SK-N-SH treated with all-trans-retinoic acid at 6 μM for 48 hours (cell line): ENCODE results near the gene ADGRF1.

Experiments
- ATAC-seq: fragments of 200-7000 bp; cut with Tn5 transposase; 3 replicates; pipeline ENCODE4 v1.9.1; 2020; ENCODE audit warnings: mild to moderate bottlenecking, moderate library complexity
- ARNTL ChIP-seq: fragments of 450-650 bp; formaldehyde crosslinking; IDR thresholded peaks from 2 replicates; pipeline ENCODE4 v1.5.0; 2020; ENCODE audit warnings: low read depth, mild to moderate bottlenecking, moderate library complexity, borderline replicate concordance
- BACH2 ChIP-seq: fragments of 250-450 bp; sonication (Bioruptor Pico); IDR thresholded peaks from 2 replicates; pipeline ENCODE4 v1.9.0; 2021; ENCODE audit warnings: mild to moderate bottlenecking, borderline replicate concordance
- CSDC2 ChIP-seq: fragments of 250-450 bp; sonication (Bioruptor Pico); IDR thresholded peaks from 2 replicates; pipeline ENCODE4 v1.5.0; 2020; ENCODE audit warnings: mild to moderate bottlenecking, moderate library complexity
- CSRNP3 ChIP-seq: fragments of 250-450 bp; sonication (Bioruptor Pico); IDR thresholded peaks from 2 replicates; pipeline ENCODE4 v1.5.1; 2021; ENCODE audit warnings: mild to moderate bottlenecking, moderate library complexity
- ESRRG ChIP-seq: fragments of 250-450 bp; sonication (Bioruptor Pico); IDR thresholded peaks from 2 replicates; pipeline ENCODE4 v1.6.1; 2021; ENCODE audit warnings: mild to moderate bottlenecking
- GLIS3 ChIP-seq: fragments of 250-450 bp; sonication (Bioruptor Pico); IDR thresholded peaks from 2 replicates; pipeline ENCODE4 v1.5.0; 2020; ENCODE audit warnings: mild to moderate bottlenecking, moderate library complexity
- ISL1 ChIP-seq: fragments of 250-450 bp; sonication (Bioruptor Pico); IDR thresholded peaks from 2 replicates; pipeline ENCODE4 v2.1.2; 2022; ENCODE audit warnings: mild to moderate bottlenecking, moderate library complexity
- OSR1 ChIP-seq: fragments of 250-450 bp; sonication (Bioruptor Pico); IDR thresholded peaks from 2 replicates; pipeline ENCODE4 v1.8.0; 2022; ENCODE audit warnings: moderate library complexity, mild to moderate bottlenecking, inconsistent platforms
- PATZ1 ChIP-seq: fragments of 250-450 bp; sonication (Bioruptor Pico); IDR thresholded peaks from 2 replicates; pipeline ENCODE4 v1.8.0; 2020; ENCODE audit warnings: mild to moderate bottlenecking, moderate library complexity, borderline replicate concordance
- PPARA ChIP-seq: fragments of 250-450 bp; sonication (Bioruptor Pico); IDR thresholded peaks from 2 replicates; pipeline ENCODE4 v1.5.0; 2020; ENCODE audit warnings: mild to moderate bottlenecking, borderline replicate concordance
- SNAI2 ChIP-seq: fragments of 250-450 bp; sonication (Bioruptor Pico); IDR thresholded peaks from 2 replicates; pipeline ENCODE4 v1.5.0; 2020; ENCODE audit warnings: mild to moderate bottlenecking, moderate library complexity
- TCF4 ChIP-seq: fragments of 250-450 bp; sonication (Bioruptor Pico); IDR thresholded peaks from 2 replicates; pipeline ENCODE4 v1.8.0; 2021; ENCODE audit warnings: mild to moderate bottlenecking, moderate library complexity, borderline replicate concordance
- TOX ChIP-seq: fragments of 250-450 bp; sonication (Bioruptor Pico); IDR thresholded peaks from 2 replicates; pipeline ENCODE4 v1.8.0; 2021; ENCODE audit warnings: mild to moderate bottlenecking, moderate library complexity, borderline replicate concordance
- ZC3H10 ChIP-seq: fragments of 250-450 bp; sonication (Bioruptor Pico); IDR thresholded peaks from 2 replicates; pipeline ENCODE4 v1.5.1; 2021; ENCODE audit warnings: mild to moderate bottlenecking, moderate library complexity
- ZFP30 ChIP-seq: fragments of 450-650 bp; formaldehyde crosslinking; IDR thresholded peaks from 2 replicates; pipeline ENCODE4 v1.5.0; 2022; ENCODE audit warnings: mild to moderate bottlenecking, moderate library complexity
- ZNF565 ChIP-seq: fragments of 450-650 bp; formaldehyde crosslinking; conservative IDR thresholded peaks from 2 replicates; pipeline ENCODE4 v1.5.0; 2020; ENCODE audit warnings: low read depth, mild to moderate bottlenecking, moderate library complexity
- ZNF70 ChIP-seq: fragments of 450-650 bp; formaldehyde crosslinking; IDR thresholded peaks from 2 replicates; pipeline ENCODE4 v1.5.0; 2020; ENCODE audit warnings: mild to moderate bottlenecking, moderate library complexity
- ZNF8 ChIP-seq: fragments of 450-650 bp; formaldehyde crosslinking; IDR thresholded peaks from 2 replicates; pipeline ENCODE4 v1.5.0; 2020; ENCODE audit warnings: mild to moderate bottlenecking, moderate library complexity
- TF ChIP-seq, protein P1 (sequence below): fragments of 250-450 bp; sonication (Bioruptor Pico); IDR thresholded peaks from 2 replicates; pipeline ENCODE4 v1.5.0; 2020; ENCODE audit warnings: mild to moderate bottlenecking, moderate library complexity
- TF ChIP-seq, protein P2 (sequence below): fragments of 250-450 bp; sonication (Bioruptor Pico); IDR thresholded peaks from 2 replicates; pipeline ENCODE4 v1.8.0; 2021; ENCODE audit warnings: low read depth, mild to moderate bottlenecking, moderate library complexity, borderline replicate concordance

ADGRF1 gene

DNA sequence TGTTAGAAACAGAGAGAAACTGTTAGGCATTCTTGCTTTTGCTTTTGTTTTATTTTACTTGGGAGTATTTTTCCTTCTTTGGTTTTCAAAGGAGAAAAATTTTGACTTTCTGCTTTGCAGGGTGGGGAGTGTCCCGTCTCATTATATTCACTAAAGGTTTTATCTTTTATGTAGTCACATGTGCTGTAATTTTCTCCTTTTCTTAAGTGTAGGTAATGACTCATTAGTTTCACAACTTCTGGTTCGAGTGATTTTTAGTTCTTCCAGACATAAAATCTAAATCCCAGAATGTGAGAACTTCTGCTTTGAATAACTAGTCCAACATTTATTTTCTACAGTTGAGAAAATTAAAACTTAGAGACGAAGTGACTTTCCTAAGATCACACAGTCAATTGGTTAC is 37.7 kb downstream of the ADGRF1 start:
- no peak for ATAC-seq
- TF ChIP-seq ARNTL (no peak), CSDC2 (no peak), ZFP30 (CRISPR knock-in tag) (no peak), TOX (CRISPR knock-in tag) (no peak), BACH2 (CRISPR knock-in tag) (no peak)
- TF ChIP-seq, protein P1, sequence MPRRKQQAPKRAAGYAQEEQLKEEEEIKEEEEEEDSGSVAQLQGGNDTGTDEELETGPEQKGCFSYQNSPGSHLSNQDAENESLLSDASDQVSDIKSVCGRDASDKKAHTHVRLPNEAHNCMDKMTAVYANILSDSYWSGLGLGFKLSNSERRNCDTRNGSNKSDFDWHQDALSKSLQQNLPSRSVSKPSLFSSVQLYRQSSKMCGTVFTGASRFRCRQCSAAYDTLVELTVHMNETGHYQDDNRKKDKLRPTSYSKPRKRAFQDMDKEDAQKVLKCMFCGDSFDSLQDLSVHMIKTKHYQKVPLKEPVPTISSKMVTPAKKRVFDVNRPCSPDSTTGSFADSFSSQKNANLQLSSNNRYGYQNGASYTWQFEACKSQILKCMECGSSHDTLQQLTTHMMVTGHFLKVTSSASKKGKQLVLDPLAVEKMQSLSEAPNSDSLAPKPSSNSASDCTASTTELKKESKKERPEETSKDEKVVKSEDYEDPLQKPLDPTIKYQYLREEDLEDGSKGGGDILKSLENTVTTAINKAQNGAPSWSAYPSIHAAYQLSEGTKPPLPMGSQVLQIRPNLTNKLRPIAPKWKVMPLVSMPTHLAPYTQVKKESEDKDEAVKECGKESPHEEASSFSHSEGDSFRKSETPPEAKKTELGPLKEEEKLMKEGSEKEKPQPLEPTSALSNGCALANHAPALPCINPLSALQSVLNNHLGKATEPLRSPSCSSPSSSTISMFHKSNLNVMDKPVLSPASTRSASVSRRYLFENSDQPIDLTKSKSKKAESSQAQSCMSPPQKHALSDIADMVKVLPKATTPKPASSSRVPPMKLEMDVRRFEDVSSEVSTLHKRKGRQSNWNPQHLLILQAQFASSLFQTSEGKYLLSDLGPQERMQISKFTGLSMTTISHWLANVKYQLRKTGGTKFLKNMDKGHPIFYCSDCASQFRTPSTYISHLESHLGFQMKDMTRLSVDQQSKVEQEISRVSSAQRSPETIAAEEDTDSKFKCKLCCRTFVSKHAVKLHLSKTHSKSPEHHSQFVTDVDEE (CRISPR knock-in tag): no peak
- TF ChIP-seq, protein P2, sequence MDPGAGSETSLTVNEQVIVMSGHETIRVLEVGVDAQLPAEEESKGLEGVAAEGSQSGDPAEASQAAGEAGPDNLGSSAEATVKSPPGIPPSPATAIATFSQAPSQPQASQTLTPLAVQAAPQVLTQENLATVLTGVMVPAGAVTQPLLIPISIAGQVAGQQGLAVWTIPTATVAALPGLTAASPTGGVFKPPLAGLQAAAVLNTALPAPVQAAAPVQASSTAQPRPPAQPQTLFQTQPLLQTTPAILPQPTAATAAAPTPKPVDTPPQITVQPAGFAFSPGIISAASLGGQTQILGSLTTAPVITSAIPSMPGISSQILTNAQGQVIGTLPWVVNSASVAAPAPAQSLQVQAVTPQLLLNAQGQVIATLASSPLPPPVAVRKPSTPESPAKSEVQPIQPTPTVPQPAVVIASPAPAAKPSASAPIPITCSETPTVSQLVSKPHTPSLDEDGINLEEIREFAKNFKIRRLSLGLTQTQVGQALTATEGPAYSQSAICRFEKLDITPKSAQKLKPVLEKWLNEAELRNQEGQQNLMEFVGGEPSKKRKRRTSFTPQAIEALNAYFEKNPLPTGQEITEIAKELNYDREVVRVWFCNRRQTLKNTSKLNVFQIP: no peak

DNA sequence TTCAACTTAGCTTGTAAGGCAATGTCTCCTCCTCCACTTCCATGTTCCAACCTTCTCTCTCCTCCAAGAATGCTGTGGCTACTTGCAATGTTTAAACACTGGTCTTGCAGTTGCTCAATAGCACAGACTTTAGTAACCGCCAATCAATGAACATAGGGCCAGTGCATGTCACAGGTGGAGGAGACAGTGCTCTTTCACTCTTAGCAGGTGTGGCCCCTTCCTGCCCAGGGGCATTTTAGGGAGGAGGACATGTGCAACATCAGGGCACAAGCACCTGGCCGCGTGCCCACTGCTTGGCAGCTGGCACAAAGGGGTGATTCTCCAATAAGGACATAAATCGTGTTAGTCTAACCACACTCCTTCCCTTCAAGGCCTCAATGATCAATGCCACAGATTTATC is 41.3 kb downstream of the ADGRF1 start:
- TF ChIP-seq ZNF565 (CRISPR knock-in tag) (no peak), GLIS3 (no peak), CSDC2 (no peak), OSR1 (CRISPR knock-in tag) (no peak), PATZ1 (CRISPR knock-in tag) (no peak), BACH2 (CRISPR knock-in tag) (no peak), SNAI2 (CRISPR knock-in tag) (no peak), ZNF70 (CRISPR knock-in tag) (no peak), ESRRG (no peak), ZC3H10 (CRISPR knock-in tag) (no peak), ARNTL (no peak), TOX (CRISPR knock-in tag) (no peak), CSRNP3 (CRISPR knock-in tag) (no peak)
- TF ChIP-seq, protein P1 (CRISPR knock-in tag): no peak
- TF ChIP-seq, protein P2: no peak
- ATAC-seq: no peak

DNA sequence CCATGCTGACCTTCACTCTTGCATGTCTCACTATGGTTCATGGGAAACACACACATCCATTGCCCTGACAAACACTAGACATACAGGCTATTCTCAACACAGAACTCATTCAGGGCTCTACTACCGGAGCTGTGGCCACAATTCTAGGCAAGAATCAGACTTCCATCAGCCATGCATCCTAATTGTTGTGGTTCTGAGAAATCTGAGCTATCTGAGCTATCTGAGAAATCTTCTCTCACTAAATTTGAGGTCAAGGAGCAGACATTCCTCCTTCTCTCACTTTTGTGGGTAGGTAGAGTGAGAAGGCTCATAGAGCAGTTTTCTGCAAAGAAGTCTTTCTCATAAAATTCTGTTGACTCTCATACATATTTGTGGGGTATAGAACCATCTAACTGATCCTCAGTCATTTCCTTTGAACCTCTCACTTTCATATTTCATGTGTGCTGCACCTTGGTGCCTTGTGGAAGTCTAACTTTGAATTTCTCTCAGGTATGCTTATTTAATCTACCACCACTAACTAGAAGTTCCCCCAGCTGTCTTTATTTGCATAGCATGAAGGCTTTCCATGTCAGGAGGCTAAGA is 43.6 kb downstream of the ADGRF1 start:
- TF ChIP-seq ZNF8 (CRISPR knock-in tag) (no peak), PPARA (CRISPR knock-in tag) (no peak), TCF4 (CRISPR knock-in tag) (no peak), ISL1 (no peak)
- ATAC-seq: no peak
